K562 (cell line): ENCODE results near the gene PRC1. TPM values are rescaled to one million over a fixed set of nuclear protein-coding genes. Genes with fewer than 3 reads are reported as not detected.

Experiments
- ATF4 ChIP-seq: fragments of 450-650 bp; formaldehyde crosslinking; IDR thresholded peaks from 2 replicates; pipeline ENCODE4 v1.4.0; 2022; ENCODE audit warnings: mild to moderate bottlenecking, moderate library complexity
- CBFB ChIP-seq: sonication (generic); formaldehyde crosslinking; IDR thresholded peaks from 2 replicates; pipeline ENCODE4 v1.4.0; 2020; ENCODE audit warnings: mild to moderate bottlenecking, missing genetic modification reagents
- CREB3L1 ChIP-seq: fragments of 450-650 bp; IDR thresholded peaks from 2 replicates; pipeline ENCODE4 v1.6.1; 2014; ENCODE audit warnings: low read depth, mild to moderate bottlenecking, moderate library complexity, borderline replicate concordance
- CSDE1 ChIP-seq, 2 experiments: fragments of 450-650 bp; IDR thresholded peaks; 2 replicates each; pipeline ENCODE4 v1.6.1; 2016; ENCODE audit warnings: mild to moderate bottlenecking in 1 of 2
- DPF2 ChIP-seq: fragments of 450-650 bp; IDR thresholded peaks from 2 replicates; pipeline ENCODE4 v1.6.1; 2016
- E2F4 ChIP-seq: sonication (generic); formaldehyde crosslinking; IDR thresholded peaks from 2 replicates; pipeline ENCODE4 v1.8.0; 2022; ENCODE audit warnings: mild to moderate bottlenecking, low read depth, missing genetic modification reagents
- HMGN3 ChIP-seq: IDR thresholded peaks from 2 replicates; pipeline ENCODE4 v1.6.1; 2011; ENCODE audit warnings: borderline replicate concordance, low read depth, mild to moderate bottlenecking, mixed read lengths, low read length; ENCODE audit not compliant: insufficient read length; ENCODE audit errors: extremely low read depth
- ILK ChIP-seq: fragments of 450-650 bp; IDR thresholded peaks from 2 replicates; pipeline ENCODE4 v1.6.1; 2016; ENCODE audit warnings: missing genetic modification characterization, low read depth, mild to moderate bottlenecking, missing compliant biosample characterization, moderate library complexity, borderline replicate concordance
- MXD1 ChIP-seq: fragments of 250-450 bp; sonication (Bioruptor Pico); IDR thresholded peaks from 2 replicates; pipeline ENCODE4 v1.8.0; 2021; ENCODE audit warnings: borderline replicate concordance, mild to moderate bottlenecking, moderate library complexity; ENCODE audit not compliant: poor library complexity, severe bottlenecking
- NR2C2 ChIP-seq, 2 experiments: fragments of 200-800 bp in 1 of 2; sonication (Bioruptor generic) in 1 of 2; sonication (generic) in 1 of 2; formaldehyde crosslinking in 1 of 2; IDR thresholded peaks; 2 replicates each; pipeline versions ENCODE4 v1.6.1 to v1.8.0; 2016 to 2022; ENCODE audit warnings: mild to moderate bottlenecking in 1 of 2, missing compliant biosample characterization in 1 of 2, missing genetic modification characterization in 1 of 2, missing genetic modification reagents in 1 of 2
- PCBP1 ChIP-seq: fragments of 200-400 bp; formaldehyde crosslinking; IDR thresholded peaks from 2 replicates; pipeline ENCODE4 v1.6.1; 2018; ENCODE audit warnings: mild to moderate bottlenecking, low read depth, low read length; ENCODE audit not compliant: poor library complexity, severe bottlenecking
- PML ChIP-seq: IDR thresholded peaks from 2 replicates; pipeline ENCODE4 v1.6.1; 2012; ENCODE audit warnings: low read length, inconsistent platforms
- POLR2H ChIP-seq: IDR thresholded peaks from 2 replicates; pipeline ENCODE4 v1.6.1; 2016; ENCODE audit warnings: missing genetic modification characterization, low read depth, mild to moderate bottlenecking, control low read depth, missing compliant biosample characterization, moderate library complexity
- POLR3G ChIP-seq: IDR thresholded peaks from 2 replicates; pipeline ENCODE4 v1.6.1; 2011; ENCODE audit not compliant: insufficient read length, insufficient replicate concordance; ENCODE audit errors: extremely low read depth
- PTBP1 ChIP-seq: fragments of 200-400 bp; formaldehyde crosslinking; IDR thresholded peaks from 2 replicates; pipeline ENCODE4 v1.6.1; 2017; ENCODE audit warnings: low read depth, low read length
- RAD21 ChIP-seq, 2 experiments: fragments of 250-450 bp in 1 of 2; fragments of 450-650 bp in 1 of 2; sonication (Bioruptor Pico) in 1 of 2; formaldehyde crosslinking in 1 of 2; IDR thresholded peaks in 1 of 2; conservative IDR thresholded peaks in 1 of 2; 2 replicates each; pipeline versions ENCODE4 v1.4.0 to v1.8.0; 2020 to 2022; ENCODE audit warnings: mild to moderate bottlenecking in 2 of 2, moderate library complexity in 1 of 2
- SIX5 ChIP-seq, 2 experiments: IDR thresholded peaks; 2 replicates each; pipeline ENCODE4 v1.6.1; 2011; ENCODE audit warnings: low read length in 2 of 2, borderline replicate concordance in 1 of 2, low read depth in 1 of 2, mild to moderate bottlenecking in 1 of 2, moderate library complexity in 1 of 2; ENCODE audit not compliant: insufficient read depth in 1 of 2
- ZBED1 ChIP-seq: IDR thresholded peaks from 2 replicates; pipeline ENCODE4 v1.6.1; 2014
- ZKSCAN3 ChIP-seq: fragments of 250-450 bp; sonication (Bioruptor Pico); IDR thresholded peaks from 2 replicates; pipeline ENCODE4 v1.4.0; 2020
- ZNF12 ChIP-seq: sonication (generic); formaldehyde crosslinking; IDR thresholded peaks from 2 replicates; pipeline ENCODE4 v1.4.0; 2020; ENCODE audit warnings: mild to moderate bottlenecking, missing genetic modification reagents
- ZNF134 ChIP-seq: fragments of 250-450 bp; sonication (Bioruptor Pico); conservative IDR thresholded peaks from 2 replicates; pipeline ENCODE4 v1.4.0; 2020
- ZNF316 ChIP-seq: fragments of 450-650 bp; IDR thresholded peaks from 2 replicates; pipeline ENCODE4 v1.6.1; 2016
- ZNF551 ChIP-seq: fragments of 250-450 bp; sonication (Bioruptor Pico); IDR thresholded peaks from 2 replicates; pipeline ENCODE4 v1.5.0; 2021; ENCODE audit warnings: mild to moderate bottlenecking, moderate library complexity
- polyA plus RNA-seq, 8 experiments: library from polyadenylated mRNA; depleted of rRNA in 4 of 8; stranded (reverse) in 5 of 8; unstranded in 3 of 8; fragments of >200 nt; fragmentation: Nextera tagmentation in 2 of 8; fragmentation: Illumina TruSeq in 1 of 8; extraction: Ambion mirVana in 2 of 8; extraction: Trizol in 1 of 8; gene quantifications; 2 replicates each; pipeline versions ENCODE4 v1.2.1 to v1.2.3, GENCODE V29; 2011 to 2014; ENCODE audit warnings: inconsistent platforms in 1 of 8, missing spikeins in 1 of 8
- total RNA-seq, 7 experiments: library from RNA; depleted of rRNA in 6 of 7; stranded (reverse); fragments of >200 nt in 6 of 7; fragmentation: Illumina TruSeq in 2 of 7; extraction: Trizol in 2 of 7; gene quantifications; 2 replicates each; pipeline versions ENCODE4 v1.2.1 to v1.2.3, GENCODE V29; 2011 to 2021; ENCODE audit warnings: low replicate concordance in 1 of 7

The PRC1 gene
- total and polyA plus RNA-seq, 9 of the 15 experiments (the other 6 are each of a cell fraction or from before 2014, with no cell fraction given): 156 to 391 (median 240) TPM

GRCh38 chr15:90954712-90955623, 39.4 kb downstream of the PRC1 start, which contains the start of gene RCCD1 (continued):
- TF ChIP-seq NR2C2 (CRISPR knock-in tag; IDR thresholded peaks at IDR 0.05) (peak; percentile 75; the same call in 1 of the 2 replicates), NR2C2 (tag; IDR thresholded peaks at IDR 0.05) (peak; percentile 70), ZNF316 (peak; percentile 90), PTBP1 (peak; percentile 52; the same call in 1 of the 2 replicates), ZNF134 (CRISPR knock-in tag) (0 out of 2 replicates have a peak, but pooled peaks have one; percentile 14), RAD21 (CRISPR knock-in tag; conservative IDR thresholded peaks at IDR 0.05 in 1 of 2, IDR thresholded peaks at IDR 0.05 in 1 of 2) (0 out of 4 replicates have a peak, but pooled peaks of 1 of the 2 experiments have one; percentile 6), HMGN3 (no peak), DPF2 (peak; percentile 10; the same call in 1 of the 2 replicates), ZNF12 (CRISPR knock-in tag) (peak; percentile 84), ATF4 (CRISPR knock-in tag) (0 out of 2 replicates have a peak, but pooled peaks have one; percentile 19), E2F4 (peak; percentile 99), CSDE1 (IDR thresholded peaks at IDR 0.05) (0 out of 4 replicates have a peak, but pooled peaks of 1 of the 2 experiments have one; percentile 60), CREB3L1 (peak; percentile 69), PML (peak; percentile 66; the same call in 1 of the 2 replicates), POLR3G (no peak), PCBP1 (peak; percentile 89), ZNF551 (no peak), MXD1 (CRISPR knock-in tag) (no peak), ILK (tag) (no peak), ZBED1 (0 out of 2 replicates have a peak, but pooled peaks have one; percentile 35), POLR2H (tag) (peak; percentile 89), CBFB (CRISPR knock-in tag) (peak; percentile 90), ZKSCAN3 (CRISPR knock-in tag) (no peak), SIX5 (IDR thresholded peaks at IDR 0.05; ENCODE audit: borderline replicate concordance in 1 of 2, insufficient read depth in 1 of 2, low read depth in 1 of 2, low read length in 2 of 2) (no peak)
